Vagina (tissue), 2 donors: ENCODE data around the gene TRDMT1.

Experiments used
- CTCF ChIP-seq, 3 experiments: fragments of 450-650 bp in 2 of 3; fragments of 200-600 bp in 1 of 3; sonication (generic) in 1 of 3; IDR thresholded peaks; one replicate each; pipeline ENCODE4 v1.5.1; 2017 to 2019; ENCODE audit warnings: antibody characterized with exemption in 3 of 3, mild to moderate bottlenecking in 2 of 3, moderate library complexity in 2 of 3
- POLR2A ChIP-seq, 2 donors: fragments of 450-650 bp; IDR thresholded peaks; one replicate each; pipeline ENCODE4 v1.6.1; 2017; ENCODE audit warnings: antibody characterized with exemption in 2 of 2, mild to moderate bottlenecking in 2 of 2, moderate library complexity in 2 of 2

GRCh38 chr10:17200912-17201793 is at the start of gene TRDMT1:
- TF ChIP-seq POLR2A (IDR thresholded peaks at IDR 0.05) (peak in 1 of 2 donors; percentile 43), CTCF (IDR thresholded peaks at IDR 0.05) (no peak)
